Measurements from ENCODE around the gene PNKD.

Gene PNKD

DNA sequence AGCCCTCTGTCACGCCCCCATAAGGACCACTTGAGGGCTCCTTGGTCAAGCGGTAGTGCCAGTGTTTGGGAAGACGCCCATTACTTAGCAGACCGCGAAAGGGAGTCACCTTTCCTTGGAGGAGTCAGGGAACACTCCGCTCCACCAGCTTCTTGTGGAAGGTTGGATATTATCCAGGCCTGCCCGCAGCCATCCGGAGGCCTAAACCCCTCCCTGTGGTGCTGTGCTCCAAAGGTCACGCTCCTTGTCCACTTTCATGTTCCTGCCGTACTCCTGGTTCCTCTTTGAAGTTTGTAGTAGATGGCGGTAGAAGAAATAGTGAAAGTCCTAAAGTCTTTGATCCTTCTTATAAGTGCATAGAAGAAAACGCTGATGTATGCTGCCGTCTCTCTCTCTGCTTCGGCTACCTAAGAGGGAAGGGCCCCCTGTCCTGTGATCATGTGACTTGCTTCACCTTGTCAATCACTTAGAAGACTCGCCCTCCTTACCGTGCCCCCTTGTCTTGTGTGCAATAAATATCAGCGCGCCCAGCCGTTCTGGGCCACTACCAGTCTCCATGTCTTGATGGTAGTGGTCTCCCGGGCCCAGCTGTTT is 84.6 kb downstream of the PNKD start:
- intact Hi-C loops (cut with DNase I), result loop anchor here (10.0 kb wide), 1 partner anchor 50 kb away; no protein-coding TSS in a partner anchor
- no peak for DNase-seq

DNA sequence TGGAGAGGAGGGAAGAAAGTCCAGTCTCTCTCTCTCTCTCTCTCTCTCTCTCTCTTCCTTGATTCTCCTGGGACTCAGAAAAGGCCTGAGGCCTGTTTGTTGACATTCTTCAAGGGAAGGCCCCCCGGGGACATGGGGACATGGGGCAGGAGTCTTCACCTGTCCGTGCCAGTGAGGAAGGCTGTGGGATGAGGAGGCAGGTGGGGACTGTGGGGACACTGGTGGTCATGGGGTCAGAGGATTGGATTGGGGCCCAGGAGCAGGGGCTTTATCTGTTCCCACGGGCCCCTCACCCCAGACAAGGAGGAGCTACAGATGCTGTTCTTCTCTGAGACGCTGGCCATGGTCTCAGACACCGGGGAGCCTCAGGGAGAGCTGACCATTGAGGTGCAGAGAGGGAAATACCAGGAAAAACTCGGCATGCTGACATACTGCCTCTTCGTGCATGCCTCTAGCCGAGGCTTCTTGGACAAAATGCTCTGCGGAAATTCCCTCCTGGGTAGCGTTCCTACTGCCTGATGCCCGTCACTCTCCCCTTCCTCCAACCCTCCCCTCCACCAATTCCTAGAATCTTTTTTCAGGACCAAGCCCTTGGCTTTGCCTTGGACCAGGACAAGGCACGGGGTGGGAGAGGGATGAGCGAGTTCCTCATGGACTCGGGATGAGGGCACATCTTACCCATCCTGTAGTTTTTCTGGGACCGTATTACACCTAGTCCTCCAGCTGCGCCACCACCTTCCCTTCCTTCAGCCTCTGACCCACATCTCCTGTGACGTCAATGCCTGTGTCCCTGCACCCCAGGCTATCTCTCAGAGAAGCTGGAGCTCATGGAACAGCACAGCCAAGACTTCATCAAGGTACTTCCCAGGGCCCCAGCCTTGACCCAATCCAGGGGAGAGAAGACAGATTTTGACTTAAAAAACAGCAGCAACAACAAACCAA is 87.2 kb downstream of the PNKD start:
- intact Hi-C loops (cut with DNase I), result loop anchor here (10.0 kb wide), 1 partner anchor 53 kb away; no protein-coding TSS in a partner anchor
- DNase-seq, result no peak

DNA sequence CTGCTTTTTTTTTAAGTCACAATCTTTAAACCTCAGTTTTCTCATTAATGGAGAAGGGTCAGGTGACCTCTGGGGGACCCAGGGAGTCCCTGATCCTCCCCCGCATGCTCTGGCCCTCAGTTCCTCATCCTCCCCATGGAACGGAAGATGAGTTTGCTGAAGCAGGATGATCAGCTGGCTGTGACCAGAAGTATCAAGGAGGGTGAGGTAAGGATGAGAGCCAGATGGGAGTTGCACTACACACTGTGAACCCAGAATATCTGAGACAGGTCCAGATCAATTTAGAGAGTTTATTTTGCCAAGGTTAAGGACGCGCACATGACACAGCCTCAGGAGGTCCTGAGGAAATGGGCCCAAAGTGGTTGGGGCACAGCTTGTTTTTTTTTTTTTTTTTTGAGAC is 90.1 kb downstream of the PNKD start:
- intact Hi-C loops (cut with DNase I), result no loop called here
- peak in 15 of 42 donors; percentile 7 to 56 (median 33) for DNase-seq

DNA sequence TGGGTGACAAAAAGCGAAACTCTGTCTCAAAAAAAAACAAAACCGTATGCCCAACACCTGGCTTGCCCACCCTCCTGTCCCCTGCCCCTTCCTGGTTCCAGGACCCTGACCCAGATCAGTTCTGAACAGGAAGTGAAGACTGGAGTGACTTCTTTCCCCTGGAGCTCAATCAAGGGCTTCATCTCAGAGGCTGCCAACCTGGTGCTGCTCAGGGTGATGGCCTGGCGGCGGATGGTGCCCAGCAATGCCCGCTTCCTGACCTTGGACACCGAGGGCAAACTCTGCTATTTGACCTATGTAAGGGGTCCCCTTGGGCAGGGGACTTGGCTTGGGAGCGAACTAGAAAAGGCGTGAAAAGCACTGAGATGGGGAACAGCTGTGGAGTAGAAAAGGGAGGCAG is 92.3 kb downstream of the PNKD start:
- intact Hi-C loops (cut with DNase I), result no loop called here

DNA sequence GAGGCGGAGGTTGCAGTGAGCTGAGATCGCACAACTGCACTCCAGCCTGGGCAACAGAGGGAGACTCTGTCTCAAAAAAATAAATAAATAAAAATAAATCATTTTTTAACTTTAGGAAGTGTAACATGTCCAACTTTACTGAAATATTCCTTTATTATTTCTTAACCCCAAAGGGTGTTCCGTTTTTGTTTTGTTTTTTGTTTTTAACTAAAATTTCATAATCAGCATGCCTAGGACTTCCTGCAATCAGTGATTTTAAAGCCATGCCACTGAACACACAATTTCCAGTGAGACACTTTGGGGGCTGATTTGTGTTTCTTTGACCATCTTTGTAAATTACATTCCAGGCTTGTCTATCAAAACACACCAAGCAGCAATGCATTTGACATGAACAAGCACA is 93.4 kb downstream of the PNKD start:
- intact Hi-C loops (cut with DNase I), result no loop called here
- DNase-seq, result no peak

More for the DNA sequence above, 92.3 kb downstream of the PNKD start:
- no peak for DNase-seq

DNA sequence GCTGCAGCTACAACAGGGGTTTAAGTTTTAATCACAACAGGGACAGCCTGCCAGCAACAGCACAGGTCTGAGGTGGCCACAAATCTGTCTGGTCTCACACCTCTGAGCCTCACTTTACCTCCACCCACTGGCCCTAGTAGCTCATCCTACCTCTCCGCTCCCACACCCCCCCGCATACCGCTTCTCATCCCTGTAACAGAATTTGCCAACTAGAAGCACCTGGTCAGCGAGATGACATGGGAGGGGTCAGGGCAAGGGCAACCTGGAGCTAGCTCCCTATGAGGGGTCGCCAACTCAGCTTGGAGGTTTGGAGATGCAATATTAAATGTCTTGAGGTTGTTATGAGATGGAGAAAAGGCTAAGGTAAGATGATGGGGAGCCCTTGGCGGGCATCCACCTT is 93.9 kb downstream of the PNKD start:
- intact Hi-C loops (cut with DNase I), result no loop called here
- no peak for DNase-seq

DNA sequence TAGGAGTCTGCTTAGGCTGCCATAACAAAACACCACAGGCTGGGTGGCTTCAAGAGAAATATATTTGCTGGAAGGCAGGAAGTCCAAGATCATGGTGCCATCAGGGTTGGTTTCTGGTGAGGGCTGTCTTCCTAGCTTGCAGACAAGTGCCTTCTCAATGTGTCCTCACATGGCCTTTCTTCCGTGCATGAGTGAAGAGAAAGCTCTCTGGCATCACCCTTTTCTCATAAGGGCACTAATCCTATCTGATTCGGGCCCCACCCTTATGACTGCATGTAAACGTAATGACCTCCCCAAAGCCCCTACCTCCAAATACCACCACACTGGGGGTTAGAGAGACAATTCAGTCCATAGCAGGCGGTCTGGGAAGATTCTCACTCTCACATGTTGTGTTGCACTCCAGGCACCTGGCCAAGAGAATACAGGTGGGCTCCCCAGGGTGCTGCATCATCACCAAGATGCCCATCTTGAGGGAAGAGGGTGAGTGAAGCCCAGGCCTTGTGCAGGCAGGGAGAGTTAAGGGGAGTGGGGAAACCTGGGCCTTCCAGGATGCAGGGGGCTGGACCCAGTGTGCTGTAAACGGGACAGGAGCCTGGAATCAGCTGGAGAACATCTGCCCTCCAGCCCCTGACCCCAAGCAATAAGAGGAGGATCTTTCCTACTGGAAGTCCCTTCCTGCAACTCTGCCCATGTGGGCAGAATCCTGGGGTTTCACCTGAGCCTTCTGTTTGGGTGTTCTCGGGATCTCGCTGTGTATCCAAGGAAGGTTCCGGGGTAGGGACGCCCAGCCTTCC is 96.5 kb downstream of the PNKD start:
- intact Hi-C loops (cut with DNase I), result no loop called here
- DNase-seq, result no peak

DNA sequence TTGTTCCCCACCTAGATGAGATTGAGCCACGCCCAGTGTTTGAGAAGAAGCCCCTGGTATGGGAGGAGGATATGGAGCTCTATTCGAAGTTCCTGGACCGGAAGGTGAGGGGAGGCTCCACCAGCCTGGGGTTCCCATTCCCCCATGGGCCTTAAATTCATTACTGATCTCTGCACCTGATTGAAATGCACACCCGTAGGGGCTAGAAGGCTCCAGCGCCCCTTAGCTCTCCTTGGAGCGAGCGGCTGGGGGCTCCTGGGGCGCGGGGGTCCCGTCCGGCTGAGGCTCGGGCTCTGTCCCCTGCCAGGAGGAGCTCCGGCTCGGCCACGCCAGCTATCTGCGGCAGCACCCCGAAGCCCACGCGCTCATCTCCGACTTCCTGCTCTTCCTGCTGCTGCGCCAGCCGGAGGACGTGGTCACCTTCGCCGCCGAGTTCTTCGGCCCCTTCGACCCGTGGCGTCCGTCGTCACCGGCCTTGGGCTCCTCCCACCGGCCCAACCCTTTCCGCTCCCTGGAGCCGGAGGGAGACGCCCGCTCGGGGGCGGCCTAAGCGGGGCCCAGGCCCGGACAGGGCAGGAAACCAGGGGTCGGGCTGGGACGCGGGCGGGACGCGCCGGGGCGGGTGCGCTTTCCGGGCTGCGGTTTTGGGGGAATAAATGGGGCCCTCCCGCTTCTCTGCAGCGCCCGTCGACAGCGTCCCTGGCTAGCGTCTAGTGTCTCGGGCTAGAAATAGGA is 97.3 kb downstream of the PNKD start:
- DNase-seq, result peak; percentile 31 to 86 (median 72)
- intact Hi-C loops (cut with DNase I), result no loop called here

DNA sequence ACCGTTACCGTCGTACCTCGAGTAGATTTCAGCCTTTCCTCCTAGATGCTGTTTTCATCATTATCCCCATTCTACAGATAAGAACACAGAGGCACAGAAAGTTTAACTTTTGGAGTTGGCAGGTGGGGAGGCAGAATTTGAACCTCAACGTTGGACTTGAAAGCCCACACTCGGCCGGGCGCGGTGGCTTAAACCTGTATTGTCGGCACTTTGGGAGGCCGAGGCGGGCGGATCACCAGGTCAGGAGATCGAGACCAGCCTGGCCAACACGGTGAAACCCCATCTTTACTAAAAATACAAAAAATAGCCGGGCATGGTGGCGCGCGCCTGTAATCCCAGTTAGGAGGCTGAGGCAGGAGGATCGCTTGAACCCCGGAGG is 97.8 kb downstream of the PNKD start:
- intact Hi-C loops (cut with DNase I), result no loop called here

DNA sequence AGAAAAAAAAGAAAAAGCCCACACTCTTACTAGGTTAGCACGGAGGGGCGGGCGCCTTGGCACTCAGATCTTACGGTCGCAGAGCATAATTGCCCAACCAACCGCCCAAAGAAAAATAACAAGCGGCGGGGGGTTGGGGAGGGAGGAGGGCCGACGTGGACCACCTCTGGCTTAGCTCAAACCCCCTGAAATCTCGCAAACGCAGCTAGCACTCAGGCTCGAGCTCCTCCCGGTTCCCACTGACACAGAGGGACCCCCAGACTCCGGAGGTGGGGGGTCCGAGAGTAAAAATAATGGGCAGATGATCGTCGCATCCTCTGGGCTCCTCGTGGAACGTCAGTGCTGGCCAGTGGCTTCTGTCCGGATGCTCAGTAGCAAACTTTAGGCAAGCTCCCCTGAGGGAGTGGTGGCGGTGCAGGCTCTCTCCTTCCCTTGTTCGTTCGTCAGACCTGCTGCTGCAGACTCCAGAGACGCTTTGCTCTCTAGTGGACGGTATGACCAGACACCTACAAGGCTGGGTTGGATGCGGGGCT is 98.4 kb downstream of the PNKD start:
- intact Hi-C loops (cut with DNase I), result no loop called here

More for the DNA sequence above, 97.8 kb downstream of the PNKD start:
- DNase-seq, result no peak

DNA sequence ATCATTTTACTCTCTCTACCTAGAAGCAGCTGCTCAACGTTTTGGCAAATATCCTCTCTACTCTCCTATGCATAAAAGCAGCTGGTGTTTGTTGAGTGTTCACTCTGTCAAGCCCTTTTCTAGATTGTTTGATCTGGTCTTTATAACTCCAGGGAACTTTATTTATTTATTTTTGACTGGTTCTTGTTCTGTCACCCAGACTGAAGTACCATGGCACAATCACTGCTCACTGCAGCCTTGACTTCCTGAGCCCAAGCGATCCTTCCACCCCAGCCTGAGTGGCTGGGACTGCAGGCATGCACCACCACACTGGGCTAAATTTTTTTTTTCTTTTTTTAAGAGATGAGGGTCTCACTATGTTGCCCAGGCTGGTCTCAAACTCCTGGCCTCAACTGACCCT is 99.0 kb downstream of the PNKD start:
- intact Hi-C loops (cut with DNase I), result no loop called here
- no peak for DNase-seq

More for the DNA sequence above, 98.4 kb downstream of the PNKD start:
- DNase-seq, result peak in 1 of 42 donors; percentile 40

DNA sequence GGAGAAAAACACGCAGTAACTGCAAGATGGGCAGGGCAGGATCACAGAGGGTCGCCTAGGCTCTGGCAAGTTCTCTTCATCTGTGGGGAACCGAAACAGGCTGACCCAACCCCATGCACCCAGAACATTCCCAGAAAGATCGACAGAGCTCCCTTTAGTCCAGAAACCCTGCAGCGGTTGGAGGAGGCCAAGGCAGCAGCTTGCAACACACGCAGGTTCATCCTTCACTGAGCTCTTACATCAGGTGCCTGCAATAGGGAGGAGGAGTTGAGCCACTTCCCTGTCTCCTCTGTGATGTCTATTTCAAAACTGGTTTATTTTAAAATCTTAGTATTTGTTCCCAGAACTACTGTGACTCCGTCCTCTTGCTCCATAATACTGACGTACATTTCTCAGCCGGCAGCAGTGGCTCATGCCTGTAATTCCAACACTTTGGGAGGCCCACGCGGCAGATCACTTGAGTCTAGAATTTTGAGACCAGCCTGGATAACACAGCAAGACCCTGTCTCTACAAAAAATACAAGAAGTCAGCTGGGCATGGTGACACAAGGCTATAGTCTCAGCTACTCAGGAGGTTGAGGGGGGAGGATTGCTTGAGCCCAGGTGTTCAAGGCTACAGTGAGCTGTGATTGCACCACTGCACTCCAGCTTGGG is 100.2 kb downstream of the PNKD start:
- peak in 21 of 42 donors; percentile 17 to 81 (median 41) for DNase-seq
- intact Hi-C loops (cut with DNase I), result no loop called here

DNA sequence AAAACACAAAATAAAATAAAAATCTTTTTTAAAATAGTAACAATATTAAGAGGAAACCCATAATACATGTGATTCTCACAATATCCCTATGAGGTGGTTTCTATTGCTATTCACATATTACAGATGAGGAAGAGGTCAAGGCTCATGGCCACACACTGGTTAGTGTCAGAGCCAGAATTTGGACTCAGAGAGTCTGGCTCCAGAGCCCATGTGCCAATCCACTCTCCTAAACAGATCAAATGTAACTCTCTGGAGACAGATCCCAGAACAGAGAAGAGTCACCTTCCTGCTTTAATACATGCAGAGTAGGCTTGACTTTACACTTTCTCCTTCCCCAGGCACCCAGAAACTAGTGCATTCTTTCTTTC is 101.6 kb downstream of the PNKD start:
- no peak for DNase-seq
- intact Hi-C loops (cut with DNase I), result no loop called here

DNA sequence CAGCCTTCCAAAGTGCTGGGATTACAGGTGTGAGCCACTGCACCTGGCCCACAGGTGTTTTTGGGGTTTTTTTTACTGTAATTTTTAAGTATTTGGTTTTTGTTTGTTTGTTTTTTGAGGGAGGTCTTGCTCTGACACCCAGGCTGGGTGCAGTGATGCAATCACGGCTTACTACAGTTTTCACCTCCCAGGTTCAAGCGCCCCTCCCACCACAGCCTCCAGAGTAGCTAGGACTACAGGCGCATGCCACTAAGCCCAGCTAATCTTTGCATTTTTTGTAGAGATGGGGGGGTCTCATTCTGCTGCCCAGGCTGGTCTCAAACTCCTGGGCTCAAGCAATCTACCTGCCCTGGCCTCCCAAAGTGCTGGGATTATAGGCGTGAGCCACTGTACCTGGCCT is 104.5 kb downstream of the PNKD start:
- intact Hi-C loops (cut with DNase I), result no loop called here
- no peak for DNase-seq

DNA sequence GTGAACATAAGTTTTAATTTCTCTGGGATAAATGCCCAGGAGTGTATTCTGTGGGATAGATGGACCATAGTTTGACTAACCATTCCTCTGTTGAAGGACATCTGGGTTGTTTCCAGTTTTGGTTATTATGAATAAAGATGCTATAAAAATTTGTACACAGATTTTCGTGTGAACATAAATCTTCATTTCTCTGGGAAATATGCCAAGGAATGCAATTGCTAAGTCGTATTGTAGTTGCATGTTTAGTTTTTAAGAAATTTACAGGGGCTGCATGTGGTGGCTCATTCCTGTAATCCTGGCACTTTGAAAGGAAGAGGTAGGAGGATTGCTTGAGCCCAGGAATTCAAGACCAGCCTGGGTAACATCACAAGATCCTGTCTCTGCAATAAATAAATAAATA is 104.9 kb downstream of the PNKD start:
- DNase-seq, result no peak
- intact Hi-C loops (cut with DNase I), result no loop called here

DNA sequence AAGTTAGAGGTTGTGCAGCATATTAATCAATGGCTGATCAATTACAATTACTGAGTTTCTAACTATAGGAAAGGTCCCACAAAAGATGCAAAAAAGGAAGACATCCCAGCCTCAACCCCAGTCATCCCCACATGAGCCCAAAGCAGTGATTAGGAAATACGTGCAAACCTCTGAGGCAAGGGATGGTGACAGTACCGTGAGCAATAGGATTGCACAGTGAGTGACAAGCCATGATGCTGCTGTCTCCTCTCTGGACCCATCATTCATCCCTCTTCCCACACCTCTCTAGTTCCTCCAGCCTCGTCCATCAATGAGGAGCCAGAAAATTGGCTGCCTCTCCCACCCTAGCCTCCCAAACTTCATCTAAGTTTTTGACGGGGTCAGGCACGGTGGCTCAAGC is 107.7 kb downstream of the PNKD start:
- intact Hi-C loops (cut with DNase I), result no loop called here
- no peak for DNase-seq

DNA sequence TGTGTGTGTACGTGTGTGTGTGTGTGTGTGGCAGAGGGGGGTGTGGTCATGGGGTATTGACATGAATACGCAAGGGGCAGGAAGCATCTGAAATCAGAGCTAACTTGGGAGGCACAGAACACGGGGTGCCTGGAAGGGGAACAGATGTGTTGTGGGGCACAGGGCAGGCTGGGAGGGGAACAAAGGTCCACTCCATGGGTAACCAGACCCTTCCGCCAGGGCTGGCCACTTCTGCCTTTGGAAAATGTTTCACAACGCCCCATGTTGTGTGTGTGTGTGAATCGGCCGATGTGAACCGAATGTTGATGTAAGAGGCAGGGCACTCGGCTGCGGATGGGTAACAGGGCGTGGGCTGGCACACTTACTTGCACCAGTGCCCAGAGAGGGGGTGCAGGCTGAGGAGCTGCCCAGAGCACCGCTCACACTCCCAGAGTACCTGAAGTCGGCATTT is 111.6 kb downstream of the PNKD start, which contains the start of gene SLC11A1:
Gene SLC11A1 (plus strand): TSS at position 358 of the 451 bp plus-strand sequence. CDS start 96 bp downstream, outside the sequence.
- peak in 25 of 42 donors; percentile 32 to 82 (median 53) for DNase-seq
- intact Hi-C loops (cut with DNase I), result no loop called here

DNA sequence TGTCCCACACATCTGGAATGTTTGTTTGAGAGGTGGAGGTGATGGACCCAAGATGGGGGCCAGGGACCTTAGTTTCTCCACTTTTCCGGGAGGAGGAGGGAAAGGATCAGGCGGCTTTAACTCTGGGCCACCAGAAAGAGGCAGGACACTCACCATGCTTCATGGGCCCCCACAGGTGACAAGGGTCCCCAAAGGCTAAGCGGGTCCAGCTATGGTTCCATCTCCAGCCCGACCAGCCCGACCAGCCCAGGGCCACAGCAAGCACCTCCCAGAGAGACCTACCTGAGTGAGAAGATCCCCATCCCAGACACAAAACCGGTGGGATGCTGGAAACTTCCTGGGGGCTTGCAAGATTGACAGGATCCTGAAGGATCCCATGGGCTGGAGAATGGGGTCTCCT is 112.5 kb downstream of the PNKD start:
- DNase-seq, result no peak
- intact Hi-C loops (cut with DNase I), result no loop called here

Measured in head of caudate nucleus (tissue), 42 donors.